ENCODE results near the gene SRGAP1.
"Not testable (repeated sequence)": the region's sequence is repeated elsewhere in the genome, so short reads cannot be mapped to it uniquely, and the experiment has no call there.

SRGAP1 gene

GRCh38 chr12:64122154-64122553 is 277.7 kb downstream of the SRGAP1 start:
- H2AFZ ChIP-seq (ENCODE audit: low read depth, low read length), result no peak overlapping the region
- H3K4me3 ChIP-seq (ENCODE audit: low read length), result no peak overlapping the region
- H3K4me1 ChIP-seq (ENCODE audit: insufficient read depth, low read length), result no peaks in the 10 kb centered on the region
- peaks cover 61% of the 10 kb centered on the region for H3K36me3 ChIP-seq (ENCODE audit: insufficient read depth, low read length)
- no peaks in the 10 kb centered on the region for H3K27me3 ChIP-seq (ENCODE audit: insufficient read depth, low read length)
- no peaks in the 10 kb centered on the region for H3K9me3 ChIP-seq (ENCODE audit: low read length)

- H3K36me3 ChIP-seq (ENCODE audit: insufficient read depth, low read length), result peaks cover 61% of the 10 kb centered on the region
- H3K9me3 ChIP-seq (ENCODE audit: low read length), result no peaks in the 10 kb centered on the region
- no peak overlapping the region for H2AFZ ChIP-seq (ENCODE audit: low read depth, low read length)
- H3K4me1 ChIP-seq (ENCODE audit: insufficient read depth, low read length), result no peaks in the 10 kb centered on the region
- H3K4me3 ChIP-seq (ENCODE audit: low read length), result no peak overlapping the region
- H3K27me3 ChIP-seq (ENCODE audit: insufficient read depth, low read length), result no peaks in the 10 kb centered on the region
These were observed 278.5 kb downstream of the SRGAP1 start for GRCh38 chr12:64122995-64123394.

- Histone ChIP-seq H3K36me3 (ENCODE audit: insufficient read depth, low read length) (peaks cover 61% of the 10 kb centered on the region), H3K9me3 (ENCODE audit: low read length) (no peaks in the 10 kb centered on the region)
These were observed 278.9 kb downstream of the SRGAP1 start for GRCh38 chr12:64123448-64123847.

GRCh38 chr12:64124511-64125197 is 280.2 kb downstream of the SRGAP1 start:
- no peaks in the 10 kb centered on the region for H3K4me1 ChIP-seq (ENCODE audit: insufficient read depth, low read length)
- no peak overlapping the region for H2AFZ ChIP-seq (ENCODE audit: low read depth, low read length)
- no peaks in the 10 kb centered on the region for H3K9me3 ChIP-seq (ENCODE audit: low read length)
- peaks cover 68% of the 10 kb centered on the region for H3K36me3 ChIP-seq (ENCODE audit: insufficient read depth, low read length)
- H3K27me3 ChIP-seq (ENCODE audit: insufficient read depth, low read length), result no peaks in the 10 kb centered on the region
- no peak overlapping the region for H3K4me3 ChIP-seq (ENCODE audit: low read length)

More at GRCh38 chr12:64123448-64123847, 278.9 kb downstream of the SRGAP1 start:
- Histone ChIP-seq H3K4me1 (ENCODE audit: insufficient read depth, low read length) (no peaks in the 10 kb centered on the region), H2AFZ (ENCODE audit: low read depth, low read length) (no peak overlapping the region), H3K4me3 (ENCODE audit: low read length) (no peak overlapping the region), H3K27me3 (ENCODE audit: insufficient read depth, low read length) (no peaks in the 10 kb centered on the region)

- Histone ChIP-seq H3K9me3 (ENCODE audit: low read length) (no peaks in the 10 kb centered on the region), H2AFZ (ENCODE audit: low read depth, low read length) (no peak overlapping the region), H3K36me3 (ENCODE audit: insufficient read depth, low read length) (peaks cover 72% of the 10 kb centered on the region), H3K4me1 (ENCODE audit: insufficient read depth, low read length) (no peaks in the 10 kb centered on the region), H3K4me3 (ENCODE audit: low read length) (no peak overlapping the region), H3K27me3 (ENCODE audit: insufficient read depth, low read length) (no peaks in the 10 kb centered on the region)
These were observed 281.4 kb downstream of the SRGAP1 start for GRCh38 chr12:64125913-64126312.

GRCh38 chr12:64127811-64128210 is 283.3 kb downstream of the SRGAP1 start:
- no peaks in the 10 kb centered on the region for H3K27me3 ChIP-seq (ENCODE audit: insufficient read depth, low read length)

GRCh38 chr12:64128366-64128765 is 283.9 kb downstream of the SRGAP1 start:
- H3K4me3 ChIP-seq (ENCODE audit: low read length), result no peak overlapping the region
- H3K36me3 ChIP-seq (ENCODE audit: insufficient read depth, low read length), result peaks cover 75% of the 10 kb centered on the region
- no peaks in the 10 kb centered on the region for H3K27me3 ChIP-seq (ENCODE audit: insufficient read depth, low read length)

More at GRCh38 chr12:64127811-64128210, 283.3 kb downstream of the SRGAP1 start:
- Histone ChIP-seq H3K4me1 (ENCODE audit: insufficient read depth, low read length) (no peaks in the 10 kb centered on the region), H2AFZ (ENCODE audit: low read depth, low read length) (no peak overlapping the region), H3K4me3 (ENCODE audit: low read length) (no peak overlapping the region), H3K36me3 (ENCODE audit: insufficient read depth, low read length) (peaks cover 75% of the 10 kb centered on the region), H3K9me3 (ENCODE audit: low read length) (peaks cover 8% of the 10 kb centered on the region)

GRCh38 chr12:64130476-64130875 is 286.0 kb downstream of the SRGAP1 start:
- not testable (repeated sequence) for H3K27me3 ChIP-seq (ENCODE audit: insufficient read depth, low read length); H3K4me1 ChIP-seq (ENCODE audit: insufficient read depth, low read length); H2AFZ ChIP-seq (ENCODE audit: low read depth, low read length); H3K4me3 ChIP-seq (ENCODE audit: low read length)
- Histone ChIP-seq H3K9me3 (ENCODE audit: low read length) (peaks cover 20% of the 10 kb centered on the region), H3K36me3 (ENCODE audit: insufficient read depth, low read length) (peaks cover 82% of the 10 kb centered on the region)

More at GRCh38 chr12:64128366-64128765, 283.9 kb downstream of the SRGAP1 start:
- H3K4me1 ChIP-seq (ENCODE audit: insufficient read depth, low read length), result no peaks in the 10 kb centered on the region
- H3K9me3 ChIP-seq (ENCODE audit: low read length), result peaks cover 14% of the 10 kb centered on the region
- H2AFZ ChIP-seq (ENCODE audit: low read depth, low read length), result no peak overlapping the region

- not testable (repeated sequence) for H3K4me3 ChIP-seq (ENCODE audit: low read length); H2AFZ ChIP-seq (ENCODE audit: low read depth, low read length); H3K27me3 ChIP-seq (ENCODE audit: insufficient read depth, low read length); H3K4me1 ChIP-seq (ENCODE audit: insufficient read depth, low read length)
- Histone ChIP-seq H3K36me3 (ENCODE audit: insufficient read depth, low read length) (peaks cover 80% of the 10 kb centered on the region), H3K9me3 (ENCODE audit: low read length) (peaks cover 25% of the 10 kb centered on the region)
These were observed 287.0 kb downstream of the SRGAP1 start for GRCh38 chr12:64131456-64131855.

- peaks cover 25% of the 10 kb centered on the region for H3K9me3 ChIP-seq (ENCODE audit: low read length)
These were observed 288.2 kb downstream of the SRGAP1 start for GRCh38 chr12:64132672-64133071.

GRCh38 chr12:64137117-64137516 is 292.6 kb downstream of the SRGAP1 start:
- Histone ChIP-seq H3K4me1 (ENCODE audit: insufficient read depth, low read length) (no peaks in the 10 kb centered on the region), H3K27me3 (ENCODE audit: insufficient read depth, low read length) (no peaks in the 10 kb centered on the region), H2AFZ (ENCODE audit: low read depth, low read length) (no peak overlapping the region), H3K9me3 (ENCODE audit: low read length) (peaks cover 18% of the 10 kb centered on the region), H3K4me3 (ENCODE audit: low read length) (no peak overlapping the region), H3K36me3 (ENCODE audit: insufficient read depth, low read length) (peaks cover 50% of the 10 kb centered on the region)

More at GRCh38 chr12:64132672-64133071, 288.2 kb downstream of the SRGAP1 start:
- peaks cover 77% of the 10 kb centered on the region for H3K36me3 ChIP-seq (ENCODE audit: insufficient read depth, low read length)
- H3K4me3 ChIP-seq (ENCODE audit: low read length); H3K27me3 ChIP-seq (ENCODE audit: insufficient read depth, low read length); H2AFZ ChIP-seq (ENCODE audit: low read depth, low read length); H3K4me1 ChIP-seq (ENCODE audit: insufficient read depth, low read length): not testable (repeated sequence)

- Histone ChIP-seq H3K36me3 (ENCODE audit: insufficient read depth, low read length) (peaks cover 59% of the 10 kb centered on the region), H3K4me1 (ENCODE audit: insufficient read depth, low read length) (no peaks in the 10 kb centered on the region), H3K9me3 (ENCODE audit: low read length) (peaks cover 5% of the 10 kb centered on the region), H3K4me3 (ENCODE audit: low read length) (no peak overlapping the region), H2AFZ (ENCODE audit: low read depth, low read length) (no peak overlapping the region), H3K27me3 (ENCODE audit: insufficient read depth, low read length) (no peaks in the 10 kb centered on the region)
These were observed 294.5 kb downstream of the SRGAP1 start for GRCh38 chr12:64139021-64139420.

GRCh38 chr12:64142382-64142781 is 297.9 kb downstream of the SRGAP1 start:
- Histone ChIP-seq H2AFZ (ENCODE audit: low read depth, low read length) (no peak overlapping the region), H3K9me3 (ENCODE audit: low read length) (no peaks in the 10 kb centered on the region), H3K36me3 (ENCODE audit: insufficient read depth, low read length) (peaks cover 60% of the 10 kb centered on the region), H3K27me3 (ENCODE audit: insufficient read depth, low read length) (no peaks in the 10 kb centered on the region), H3K4me1 (ENCODE audit: insufficient read depth, low read length) (no peaks in the 10 kb centered on the region), H3K4me3 (ENCODE audit: low read length) (no peak overlapping the region)

GRCh38 chr12:64142784-64143183 is 298.3 kb downstream of the SRGAP1 start:
- peaks cover 57% of the 10 kb centered on the region for H3K36me3 ChIP-seq (ENCODE audit: insufficient read depth, low read length)
- H3K4me1 ChIP-seq (ENCODE audit: insufficient read depth, low read length), result no peaks in the 10 kb centered on the region
- H3K4me3 ChIP-seq (ENCODE audit: low read length), result no peak overlapping the region
- no peaks in the 10 kb centered on the region for H3K9me3 ChIP-seq (ENCODE audit: low read length)
- no peaks in the 10 kb centered on the region for H3K27me3 ChIP-seq (ENCODE audit: insufficient read depth, low read length)
- no peak overlapping the region for H2AFZ ChIP-seq (ENCODE audit: low read depth, low read length)

All from neuron (in vitro differentiated cells).